Measurements from ENCODE around the gene ZNF655.
A peak's percentile ranks its signal among the peaks of the same experiment; 100 is the strongest.
"Not testable (repeated sequence)": the region's sequence is repeated elsewhere in the genome, so short reads cannot be mapped to it uniquely, and the experiment has no call there.

ZNF655 gene

GRCh38 chr7:99560834-99561736 lies 2.6 kb downstream of the ZNF655 start:
- DNase-seq, result no peak

GRCh38 chr7:99561737-99562051 lies 3.3 kb downstream of the ZNF655 start:
- no peak for DNase-seq

GRCh38 chr7:99562114-99562784 lies 3.8 kb downstream of the ZNF655 start:
- DNase-seq, result no peak

GRCh38 chr7:99562832-99563231 lies 4.4 kb downstream of the ZNF655 start:
- DNase-seq, result no peak

- DNase-seq, result no peak
Measured at GRCh38 chr7:99563650-99564049, 5.2 kb downstream of the ZNF655 start.

GRCh38 chr7:99568770-99569169 lies 10.3 kb downstream of the ZNF655 start:
- DNase-seq, result not testable (repeated sequence)

GRCh38 chr7:99571768-99572167 lies 13.3 kb downstream of the ZNF655 start:
- no peak for DNase-seq

- no peak for DNase-seq
Measured at GRCh38 chr7:99573257-99573656, 14.8 kb downstream of the ZNF655 start.

- DNase-seq, result no peak
Measured at GRCh38 chr7:99576251-99576650, 17.8 kb downstream of the ZNF655 start.

- DNase-seq, result no peak
Measured at GRCh38 chr7:99579281-99579955, 21.0 kb downstream of the ZNF655 start.

GRCh38 chr7:99579956-99580777 lies 21.7 kb downstream of the ZNF655 start:
- DNase-seq, result peak; percentile 41

- not testable (repeated sequence) for DNase-seq
Measured at GRCh38 chr7:99580778-99581332, 22.4 kb downstream of the ZNF655 start.

- DNase-seq, result no peak
Measured at GRCh38 chr7:99588868-99589267, 30.4 kb downstream of the ZNF655 start.

GRCh38 chr7:99594948-99595745 lies 36.7 kb downstream of the ZNF655 start:
- no peak for DNase-seq

GRCh38 chr7:99596408-99596955 lies 38.0 kb downstream of the ZNF655 start:
- no peak for DNase-seq

GRCh38 chr7:99597762-99598501 lies 39.5 kb downstream of the ZNF655 start, which contains the start of gene TMEM225B:
TSS of gene TMEM225B (plus strand) at chr7:99598267. CDS start at chr7:99604389, 6,122 bp downstream.
- no peak for DNase-seq

- no peak for DNase-seq
Measured at GRCh38 chr7:99599836-99600235, 41.4 kb downstream of the ZNF655 start.

GRCh38 chr7:99601656-99602310 lies 43.3 kb downstream of the ZNF655 start:
- no peak for DNase-seq

- DNase-seq, result no peak
Measured at GRCh38 chr7:99605527-99605926, 47.1 kb downstream of the ZNF655 start.

GRCh38 chr7:99606531-99606930 lies 48.1 kb downstream of the ZNF655 start:
- DNase-seq, result no peak

Measured in activated effector memory CD4-positive, alpha-beta T cell treated with Interleukin-2 at 50 U/mL for 16 hours (primary cell).